Measurements from ENCODE around the gene LTBP3.

The LTBP3 gene

GRCh38 chr11:65541093-65541982 lies 16.8 kb downstream of the LTBP3 start:
- in situ Hi-C loops (cut with MboI; ENCODE audit: low pct_unique_long_range_greater_than_20kb, low sequenced_read_pairs) = no loop called here
- no peak for DNase-seq

GRCh38 chr11:65540290-65541092 lies 17.7 kb downstream of the LTBP3 start:
- in situ Hi-C loops (cut with MboI; ENCODE audit: low pct_unique_long_range_greater_than_20kb, low sequenced_read_pairs) = no loop called here
- DNase-seq = peak; percentile 91

GRCh38 chr11:65539744-65540289 lies 18.3 kb downstream of the LTBP3 start:
- in situ Hi-C loops (cut with MboI; ENCODE audit: low pct_unique_long_range_greater_than_20kb, low sequenced_read_pairs) = no loop called here
- DNase-seq = no peak

- in situ Hi-C loops (cut with MboI; ENCODE audit: low pct_unique_long_range_greater_than_20kb, low sequenced_read_pairs) = no loop called here
- DNase-seq = no peak
These were observed 19.0 kb downstream of the LTBP3 start for GRCh38 chr11:65538915-65539743.

GRCh38 chr11:65538232-65538914 lies 19.8 kb downstream of the LTBP3 start:
- DNase-seq = no peak
- in situ Hi-C loops (cut with MboI; ENCODE audit: low pct_unique_long_range_greater_than_20kb, low sequenced_read_pairs) = no loop called here

- DNase-seq = no peak
- in situ Hi-C loops (cut with MboI; ENCODE audit: low pct_unique_long_range_greater_than_20kb, low sequenced_read_pairs) = no loop called here
These were observed 20.4 kb downstream of the LTBP3 start for GRCh38 chr11:65537620-65538231.

GRCh38 chr11:65537296-65537597 lies 20.9 kb downstream of the LTBP3 start:
- no peak for DNase-seq
- in situ Hi-C loops (cut with MboI; ENCODE audit: low pct_unique_long_range_greater_than_20kb, low sequenced_read_pairs) = no loop called here

- in situ Hi-C loops (cut with MboI; ENCODE audit: low pct_unique_long_range_greater_than_20kb, low sequenced_read_pairs) = no loop called here
These were observed 21.5 kb downstream of the LTBP3 start for GRCh38 chr11:65536412-65537295.

GRCh38 chr11:65535102-65535501 lies 23.1 kb downstream of the LTBP3 start:
- in situ Hi-C loops (cut with MboI; ENCODE audit: low pct_unique_long_range_greater_than_20kb, low sequenced_read_pairs) = no loop called here
- no peak for DNase-seq

More at GRCh38 chr11:65536412-65537295, 21.5 kb downstream of the LTBP3 start:
- no peak for DNase-seq

- no peak for DNase-seq
- in situ Hi-C loops (cut with MboI; ENCODE audit: low pct_unique_long_range_greater_than_20kb, low sequenced_read_pairs) = no loop called here
These were observed 25.6 kb downstream of the LTBP3 start for GRCh38 chr11:65532388-65533064.

GRCh38 chr11:65530157-65530496 lies 28.0 kb downstream of the LTBP3 start:
- DNase-seq = no peak
- in situ Hi-C loops (cut with MboI; ENCODE audit: low pct_unique_long_range_greater_than_20kb, low sequenced_read_pairs) = no loop called here

GRCh38 chr11:65529475-65530156 lies 28.5 kb downstream of the LTBP3 start:
- in situ Hi-C loops (cut with MboI; ENCODE audit: low pct_unique_long_range_greater_than_20kb, low sequenced_read_pairs) = no loop called here
- no peak for DNase-seq

- DNase-seq = no peak
- in situ Hi-C loops (cut with MboI; ENCODE audit: low pct_unique_long_range_greater_than_20kb, low sequenced_read_pairs) = no loop called here
These were observed 29.3 kb downstream of the LTBP3 start for GRCh38 chr11:65528819-65529350.

- in situ Hi-C loops (cut with MboI; ENCODE audit: low pct_unique_long_range_greater_than_20kb, low sequenced_read_pairs) = no loop called here
- no peak for DNase-seq
These were observed 31.4 kb downstream of the LTBP3 start for GRCh38 chr11:65526744-65527143.

GRCh38 chr11:65525546-65526480 lies 32.3 kb downstream of the LTBP3 start:
- in situ Hi-C loops (cut with MboI; ENCODE audit: low pct_unique_long_range_greater_than_20kb, low sequenced_read_pairs) = no loop called here
- no peak for DNase-seq

Measured in KBM-7 (cell line).